Stomach (tissue), 4 donors: Measurements from ENCODE around the gene MYF6.

Source experiments
- EP300 ChIP-seq: sonication (generic); formaldehyde crosslinking; IDR thresholded peaks from one replicate; pipeline ENCODE4 v1.6.1; 2017; ENCODE audit warnings: antibody characterized with exemption
- TF ChIP-seq, protein P1 (sequence below), 7 experiments: fragments of 450-650 bp in 4 of 7; fragments of 200-600 bp in 3 of 7; sonication (generic) in 3 of 7; IDR thresholded peaks; one replicate each; pipeline ENCODE4 v1.5.1; 2016 to 2019; ENCODE audit warnings: antibody characterized with exemption in 7 of 7, control low read depth in 2 of 7, mild to moderate bottlenecking in 1 of 7

DNA sequence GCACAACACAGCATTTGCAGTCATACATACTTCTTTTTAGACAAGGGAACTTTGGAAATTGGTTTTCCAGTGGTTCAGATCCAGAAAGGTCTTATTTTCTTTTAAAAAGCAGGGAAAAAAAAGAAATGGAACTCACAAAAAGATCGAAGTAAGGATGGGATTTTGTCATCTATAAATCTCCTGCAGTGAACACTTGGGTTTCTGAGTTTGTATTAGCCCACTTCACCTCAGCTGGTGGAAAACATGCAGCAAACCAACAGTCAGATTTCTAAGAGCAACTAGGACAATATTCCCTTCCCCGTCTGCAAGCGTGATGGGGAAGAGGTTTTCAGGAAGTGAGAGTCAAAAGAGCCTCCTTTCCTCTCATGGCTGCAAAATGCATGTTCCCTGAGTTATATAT lies 13.9 kb downstream of the MYF6 start:
- TF ChIP-seq, protein P1, sequence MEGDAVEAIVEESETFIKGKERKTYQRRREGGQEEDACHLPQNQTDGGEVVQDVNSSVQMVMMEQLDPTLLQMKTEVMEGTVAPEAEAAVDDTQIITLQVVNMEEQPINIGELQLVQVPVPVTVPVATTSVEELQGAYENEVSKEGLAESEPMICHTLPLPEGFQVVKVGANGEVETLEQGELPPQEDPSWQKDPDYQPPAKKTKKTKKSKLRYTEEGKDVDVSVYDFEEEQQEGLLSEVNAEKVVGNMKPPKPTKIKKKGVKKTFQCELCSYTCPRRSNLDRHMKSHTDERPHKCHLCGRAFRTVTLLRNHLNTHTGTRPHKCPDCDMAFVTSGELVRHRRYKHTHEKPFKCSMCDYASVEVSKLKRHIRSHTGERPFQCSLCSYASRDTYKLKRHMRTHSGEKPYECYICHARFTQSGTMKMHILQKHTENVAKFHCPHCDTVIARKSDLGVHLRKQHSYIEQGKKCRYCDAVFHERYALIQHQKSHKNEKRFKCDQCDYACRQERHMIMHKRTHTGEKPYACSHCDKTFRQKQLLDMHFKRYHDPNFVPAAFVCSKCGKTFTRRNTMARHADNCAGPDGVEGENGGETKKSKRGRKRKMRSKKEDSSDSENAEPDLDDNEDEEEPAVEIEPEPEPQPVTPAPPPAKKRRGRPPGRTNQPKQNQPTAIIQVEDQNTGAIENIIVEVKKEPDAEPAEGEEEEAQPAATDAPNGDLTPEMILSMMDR (IDR thresholded peaks at IDR 0.05) = no peak
- TF ChIP-seq EP300 = no peak
